Endothelial cell (in vitro differentiated cells): ENCODE results near the gene FUT7. TPM values are rescaled to one million over a fixed set of nuclear protein-coding genes. Genes with fewer than 3 reads are reported as not detected.

Experiments used
- DNase-seq: peaks from one replicate; pipeline ENCODE4 v3.0.0; 2021; ENCODE audit warnings: low spot score
- H3K27ac Mint-ChIP-seq: one replicate; pipeline ENCODE4 v1.8.0; 2021; ENCODE audit warnings: mixed read lengths, inconsistent platforms; ENCODE audit not compliant: unreplicated experiment
- H3K27me3 Mint-ChIP-seq: one replicate; pipeline ENCODE4 v1.8.0; 2021; ENCODE audit warnings: mild to moderate bottlenecking, moderate library complexity, mixed read lengths, inconsistent platforms; ENCODE audit not compliant: unreplicated experiment
- H3K36me3 Mint-ChIP-seq: one replicate; pipeline ENCODE4 v1.8.0; 2021; ENCODE audit warnings: mild to moderate bottlenecking, low read depth, mixed read lengths, inconsistent platforms; ENCODE audit not compliant: unreplicated experiment
- H3K4me1 Mint-ChIP-seq: one replicate; pipeline ENCODE4 v1.8.0; 2021; ENCODE audit warnings: mild to moderate bottlenecking, mixed read lengths, inconsistent platforms; ENCODE audit not compliant: unreplicated experiment
- H3K4me3 Mint-ChIP-seq: one replicate; pipeline ENCODE4 v1.8.0; 2021; ENCODE audit warnings: mild to moderate bottlenecking, mixed read lengths, inconsistent platforms; ENCODE audit not compliant: unreplicated experiment
- H3K9me3 Mint-ChIP-seq: one replicate; pipeline ENCODE4 v1.8.0; 2021; ENCODE audit warnings: mixed read lengths, inconsistent platforms; ENCODE audit not compliant: unreplicated experiment
- total RNA-seq: library from RNA; stranded (reverse); fragmentation: NEBNext Ultra II Directional; extraction: Animal tissue kit (Norgen Biotek cat#: 25700); gene quantifications from one replicate; pipeline ENCODE4 v1.2.1, GENCODE V29; 2021; ENCODE audit not compliant: unreplicated experiment
- TF ChIP-seq, protein P1 (sequence below): fragments of 200-600 bp; sonication (generic); IDR thresholded peaks from one replicate; pipeline ENCODE4 v1.5.0; 2021; ENCODE audit warnings: antibody characterized with exemption; ENCODE audit not compliant: unreplicated experiment

FUT7 gene
- total RNA-seq, 1 donor from 2014 or later: not detected

GRCh38 chr9:136996361-136997292, 35.3 kb downstream of the FUT7 start, which contains the start of gene CLIC3:
Gene CLIC3 (minus strand): TSS chr9:136996568. CDS start chr9:136996543, 25 bp downstream.
- H3K9me3 Mint-ChIP-seq: no peaks in the 10 kb centered on the region
- H3K36me3 Mint-ChIP-seq: peaks cover 4% of the 10 kb centered on the region
- no peak within 1 kb of the TSS for H3K27ac Mint-ChIP-seq
- H3K27me3 Mint-ChIP-seq: peaks cover 10% of the 10 kb centered on the region
- no peak within 1 kb of the TSS for H3K4me3 Mint-ChIP-seq
- TF ChIP-seq, protein P1, sequence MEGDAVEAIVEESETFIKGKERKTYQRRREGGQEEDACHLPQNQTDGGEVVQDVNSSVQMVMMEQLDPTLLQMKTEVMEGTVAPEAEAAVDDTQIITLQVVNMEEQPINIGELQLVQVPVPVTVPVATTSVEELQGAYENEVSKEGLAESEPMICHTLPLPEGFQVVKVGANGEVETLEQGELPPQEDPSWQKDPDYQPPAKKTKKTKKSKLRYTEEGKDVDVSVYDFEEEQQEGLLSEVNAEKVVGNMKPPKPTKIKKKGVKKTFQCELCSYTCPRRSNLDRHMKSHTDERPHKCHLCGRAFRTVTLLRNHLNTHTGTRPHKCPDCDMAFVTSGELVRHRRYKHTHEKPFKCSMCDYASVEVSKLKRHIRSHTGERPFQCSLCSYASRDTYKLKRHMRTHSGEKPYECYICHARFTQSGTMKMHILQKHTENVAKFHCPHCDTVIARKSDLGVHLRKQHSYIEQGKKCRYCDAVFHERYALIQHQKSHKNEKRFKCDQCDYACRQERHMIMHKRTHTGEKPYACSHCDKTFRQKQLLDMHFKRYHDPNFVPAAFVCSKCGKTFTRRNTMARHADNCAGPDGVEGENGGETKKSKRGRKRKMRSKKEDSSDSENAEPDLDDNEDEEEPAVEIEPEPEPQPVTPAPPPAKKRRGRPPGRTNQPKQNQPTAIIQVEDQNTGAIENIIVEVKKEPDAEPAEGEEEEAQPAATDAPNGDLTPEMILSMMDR: no peak
- no peak for DNase-seq
- H3K4me1 Mint-ChIP-seq: peaks cover 6% of the 10 kb centered on the region

GRCh38 chr9:136995772-136996311, 36.0 kb downstream of the FUT7 start:
- TF ChIP-seq, protein P1: no peak
- H3K27ac Mint-ChIP-seq: no peak overlapping the region
- no peaks in the 10 kb centered on the region for H3K9me3 Mint-ChIP-seq
- H3K4me3 Mint-ChIP-seq: no peak overlapping the region
- H3K36me3 Mint-ChIP-seq: peaks cover 5% of the 10 kb centered on the region
- DNase-seq: no peak
- peaks cover 6% of the 10 kb centered on the region for H3K4me1 Mint-ChIP-seq
- H3K27me3 Mint-ChIP-seq: peaks cover 14% of the 10 kb centered on the region

GRCh38 chr9:136995362-136995761, 36.5 kb downstream of the FUT7 start:
- no peak for DNase-seq
- Mint-ChIP-seq H3K4me3 (no peak overlapping the region), H3K27ac (no peak overlapping the region), H3K9me3 (no peaks in the 10 kb centered on the region), H3K27me3 (peaks cover 16% of the 10 kb centered on the region), H3K36me3 (peaks cover 10% of the 10 kb centered on the region), H3K4me1 (peaks cover 6% of the 10 kb centered on the region)
- TF ChIP-seq, protein P1: no peak

GRCh38 chr9:136994888-136995230, 37.0 kb downstream of the FUT7 start:
- H3K27ac Mint-ChIP-seq: no peak overlapping the region
- TF ChIP-seq, protein P1: no peak
- H3K27me3 Mint-ChIP-seq: peaks cover 17% of the 10 kb centered on the region
- peaks cover 6% of the 10 kb centered on the region for H3K4me1 Mint-ChIP-seq
- no peaks in the 10 kb centered on the region for H3K9me3 Mint-ChIP-seq
- DNase-seq: peak; percentile 43
- peaks cover 13% of the 10 kb centered on the region for H3K36me3 Mint-ChIP-seq
- H3K4me3 Mint-ChIP-seq: no peak overlapping the region
